OCI-LY1 (cell line): ENCODE measurements around the gene BUD31.

Experiments used
- CTCF ChIP-seq: fragments of 200-600 bp; sonication (generic), shearing (Covaris generic); IDR thresholded peaks from 2 replicates; pipeline ENCODE4 v1.5.1; 2017; ENCODE audit warnings: mild to moderate bottlenecking, antibody characterized with exemption, low read length, moderate library complexity, mixed read lengths
- EZH2 ChIP-seq: fragments of 200-600 bp; sonication (generic), shearing (Covaris generic); IDR thresholded peaks from 2 replicates; pipeline ENCODE4 v1.8.0; 2017; ENCODE audit warnings: borderline replicate concordance, mixed run types, mild to moderate bottlenecking, antibody characterized with exemption, low read length, moderate library complexity, mixed read lengths

GRCh38 chr7:99397297-99397983 is 11.3 kb upstream of the BUD31 start:
- TF ChIP-seq CTCF = no peak
- no peak for TF ChIP-seq EZH2
